ENCODE results near the gene MIF4GD.
"Not testable (repeated sequence)": the region's sequence is repeated elsewhere in the genome, so short reads cannot be mapped to it uniquely, and the experiment has no call there.

MIF4GD gene, protein sequence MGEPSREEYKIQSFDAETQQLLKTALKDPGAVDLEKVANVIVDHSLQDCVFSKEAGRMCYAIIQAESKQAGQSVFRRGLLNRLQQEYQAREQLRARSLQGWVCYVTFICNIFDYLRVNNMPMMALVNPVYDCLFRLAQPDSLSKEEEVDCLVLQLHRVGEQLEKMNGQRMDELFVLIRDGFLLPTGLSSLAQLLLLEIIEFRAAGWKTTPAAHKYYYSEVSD

DNA sequence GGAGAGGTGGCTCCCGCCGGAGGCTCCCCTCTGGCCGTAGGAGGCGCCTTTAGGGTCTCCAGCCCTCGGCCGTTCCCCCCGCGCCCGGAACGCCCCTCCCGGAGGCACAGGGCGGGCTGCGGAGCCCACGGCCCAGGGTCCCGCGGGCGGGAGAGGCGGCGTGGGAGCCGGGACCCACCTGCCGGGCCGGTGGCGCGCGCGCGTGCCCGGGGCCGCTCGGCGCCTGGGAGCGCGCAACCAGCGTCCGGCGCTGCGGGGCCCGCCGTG, at the start of gene MIF4GD:
Gene MIF4GD, minus strand, starts transcription at position 266 of the 267 bp plus-strand sequence. CDS start 1,036 bp downstream, outside the sequence.
- no peak for DNase-seq (ENCODE audit: low spot score)

DNA sequence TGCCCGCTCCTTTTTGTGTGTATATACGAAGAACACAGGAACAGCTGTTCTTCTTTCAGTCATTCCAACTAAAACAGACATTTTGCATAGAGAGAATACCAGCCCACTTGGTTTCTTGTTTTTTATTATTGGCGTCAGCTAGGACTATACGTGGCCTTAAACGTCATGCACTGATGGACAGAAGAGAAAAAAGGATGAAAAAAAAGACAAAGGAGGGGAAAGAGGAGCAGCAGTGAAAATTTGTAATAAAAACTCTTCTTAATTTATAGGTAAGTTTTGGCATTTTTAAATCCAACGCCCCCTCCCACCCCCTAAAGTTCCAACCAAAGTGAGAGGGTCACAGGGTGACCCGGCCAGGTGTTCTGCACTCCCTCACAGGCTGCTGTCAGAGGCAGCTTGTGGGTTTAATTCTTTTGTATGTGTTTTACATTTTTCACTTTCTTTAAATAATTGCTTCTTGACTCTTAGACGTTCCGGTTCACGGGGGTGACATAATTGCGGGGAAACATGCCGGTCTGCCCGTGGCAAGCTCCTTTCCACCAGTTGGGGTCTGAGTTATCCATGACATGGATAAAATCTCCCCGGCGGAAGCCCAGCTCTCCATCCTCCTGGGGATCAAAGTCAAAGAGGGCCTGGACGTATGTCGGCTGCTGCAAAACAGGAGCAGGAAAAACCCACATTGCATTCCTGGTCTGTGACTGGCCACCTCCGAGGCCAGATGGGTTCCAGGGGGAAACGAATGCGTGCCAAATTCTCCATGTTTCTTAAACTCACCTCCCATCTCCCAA, 49.1 kb upstream of the MIF4GD start:
- DNase-seq (ENCODE audit: low spot score), result no peak

DNA sequence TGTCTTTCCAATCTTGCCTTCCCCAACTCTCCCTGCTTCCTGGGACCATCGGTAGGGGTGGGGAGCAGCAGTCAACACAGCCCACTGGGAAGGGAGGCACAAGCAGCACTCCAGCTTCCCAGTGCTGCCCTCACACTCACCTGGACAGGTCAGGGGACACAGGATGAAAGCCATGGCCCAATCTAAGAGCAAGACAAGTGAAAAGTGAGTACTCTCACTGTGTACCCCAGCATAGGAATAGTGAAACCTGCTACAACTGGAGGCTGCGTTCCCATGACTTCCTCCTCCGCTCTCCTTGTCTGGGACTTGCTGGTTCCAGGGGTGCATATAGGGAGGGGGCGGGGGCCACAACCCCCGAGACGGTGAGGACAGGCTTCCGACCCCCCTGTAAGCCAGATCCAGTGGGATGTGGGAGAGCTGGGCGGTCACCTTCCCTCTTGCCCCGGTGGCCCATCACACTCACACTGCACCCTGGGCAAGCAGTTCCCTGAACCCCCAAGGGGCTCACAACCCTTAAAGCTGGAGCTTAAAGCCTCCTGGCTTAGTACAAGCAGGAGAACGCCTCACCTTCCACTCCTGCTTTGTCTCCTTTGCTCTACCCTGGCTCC, 47.7 kb upstream of the MIF4GD start:
- no peak for DNase-seq (ENCODE audit: low spot score)

DNA sequence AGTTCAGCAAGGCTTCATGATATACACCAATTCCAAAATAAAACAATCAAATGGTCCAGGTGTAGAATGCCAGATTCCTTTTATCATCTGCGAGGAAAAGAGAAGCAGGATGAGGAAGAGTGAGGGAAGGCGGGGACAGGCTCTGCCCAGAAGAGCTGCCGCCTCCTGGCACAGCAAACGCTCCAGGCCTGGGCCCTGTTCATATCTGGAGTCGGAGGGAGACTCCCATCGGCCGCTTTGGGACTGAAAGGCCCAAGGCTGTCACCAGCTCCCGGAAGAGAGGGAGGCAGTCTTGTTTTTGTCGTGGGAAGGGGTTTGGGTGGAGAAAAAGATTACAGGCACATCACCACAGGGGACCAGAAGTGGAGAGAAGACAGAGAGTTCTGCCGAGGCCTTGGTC, 47.2 kb upstream of the MIF4GD start:
- no peak for DNase-seq (ENCODE audit: low spot score)

DNA sequence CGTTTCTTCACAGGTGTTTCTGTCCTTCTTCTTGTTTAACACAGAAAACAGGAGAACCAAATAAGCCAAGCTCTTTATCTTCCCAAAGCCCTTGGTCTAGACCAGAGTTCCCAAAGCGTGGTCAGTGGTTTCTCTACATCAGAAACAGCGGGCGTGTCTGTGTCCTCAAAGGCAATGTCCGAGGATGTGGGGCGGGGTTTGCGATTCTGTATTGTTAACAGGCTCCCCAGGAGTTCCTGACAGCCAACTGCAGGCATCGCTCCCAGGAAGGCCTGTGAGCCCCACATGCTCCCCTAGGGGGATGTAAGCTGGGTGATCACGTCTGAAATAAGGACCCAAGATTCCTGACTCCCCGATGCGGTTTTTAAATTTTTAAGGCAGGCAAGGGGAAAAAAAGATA, 46.6 kb upstream of the MIF4GD start:
- DNase-seq (ENCODE audit: low spot score), result no peak

DNA sequence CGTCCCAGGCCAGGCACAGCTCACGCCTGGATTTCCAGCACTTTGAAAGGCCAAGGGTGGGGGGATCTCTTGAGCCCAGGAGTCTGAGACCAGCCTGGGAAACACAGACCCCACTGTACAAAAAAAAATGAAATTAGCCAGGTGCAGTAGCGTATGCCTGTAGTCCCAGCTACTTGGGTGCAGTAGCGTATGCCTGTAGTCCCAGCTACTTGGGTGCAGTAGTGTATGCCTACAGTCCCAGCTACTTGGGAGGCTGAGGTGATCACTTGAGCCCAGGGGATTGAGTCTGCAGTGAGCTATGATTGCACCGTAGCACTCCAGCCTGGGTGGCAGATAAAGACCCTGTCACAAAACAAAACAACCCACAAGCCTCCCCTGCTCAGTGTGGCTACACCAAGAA, 45.2 kb upstream of the MIF4GD start:
- DNase-seq (ENCODE audit: low spot score), result no peak

DNA sequence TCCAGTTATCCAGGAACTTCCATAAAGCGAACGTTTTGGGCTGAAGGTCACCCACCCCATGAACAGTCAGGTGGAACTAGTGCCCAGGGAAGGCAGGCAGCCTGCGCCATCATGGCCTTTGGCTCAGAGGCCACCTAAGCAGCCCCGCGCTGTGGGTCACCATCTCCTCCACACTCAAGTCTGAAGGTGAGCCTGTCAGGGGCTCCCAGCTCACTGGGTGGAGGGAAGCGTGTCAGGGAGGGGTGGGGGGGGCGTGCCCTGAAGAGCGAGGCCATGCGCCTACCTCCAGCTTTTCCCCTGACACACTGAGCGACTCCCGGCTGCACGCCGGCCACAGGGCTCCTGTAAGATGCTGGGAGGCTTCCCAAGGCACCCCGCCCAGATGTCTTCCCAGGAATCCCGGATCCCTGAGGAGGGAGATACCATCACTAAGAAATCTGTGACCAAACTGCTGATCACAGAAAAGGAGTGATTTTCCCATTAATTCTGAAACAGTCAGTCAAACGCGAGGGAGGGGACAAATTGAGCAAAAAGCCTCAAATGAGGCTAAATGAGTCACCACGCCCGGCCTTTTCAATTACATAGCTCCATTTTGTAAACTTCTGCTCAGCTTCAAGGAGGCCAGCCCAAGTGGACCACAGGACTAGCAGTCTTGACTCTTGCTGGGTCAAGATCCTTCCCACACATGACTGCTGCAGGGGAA, 44.7 kb upstream of the MIF4GD start:
- DNase-seq (ENCODE audit: low spot score), result no peak

DNA sequence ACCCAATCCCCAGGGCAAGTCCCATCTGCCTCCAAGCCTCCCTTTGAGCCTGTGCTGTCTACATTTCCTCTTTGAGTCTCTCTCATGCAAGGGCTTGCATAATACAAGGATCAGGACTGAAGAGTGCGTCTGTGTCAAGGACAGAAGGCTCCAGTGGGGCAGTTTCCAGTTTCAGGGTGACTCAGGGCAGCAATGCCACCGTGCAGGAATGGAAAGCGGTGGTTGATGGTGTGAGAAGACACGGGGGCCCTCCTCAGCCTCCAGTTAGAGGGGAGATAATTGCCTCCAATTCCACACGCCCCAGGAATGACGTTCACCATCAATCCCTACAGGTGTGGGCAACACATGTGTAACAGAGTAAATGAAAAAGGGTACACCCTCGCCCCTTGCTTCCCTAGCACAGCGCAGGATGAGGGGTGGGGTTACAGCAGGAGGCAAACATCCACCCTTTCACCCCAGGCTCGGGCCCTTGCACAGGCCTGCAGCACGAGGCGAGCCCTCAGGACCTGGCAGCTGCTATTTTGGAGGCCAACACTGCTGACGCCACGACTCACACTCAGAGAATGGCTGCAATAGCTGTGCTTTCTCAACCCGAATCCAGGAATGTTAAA, 43.0 kb upstream of the MIF4GD start:
- no peak for DNase-seq (ENCODE audit: low spot score)

DNA sequence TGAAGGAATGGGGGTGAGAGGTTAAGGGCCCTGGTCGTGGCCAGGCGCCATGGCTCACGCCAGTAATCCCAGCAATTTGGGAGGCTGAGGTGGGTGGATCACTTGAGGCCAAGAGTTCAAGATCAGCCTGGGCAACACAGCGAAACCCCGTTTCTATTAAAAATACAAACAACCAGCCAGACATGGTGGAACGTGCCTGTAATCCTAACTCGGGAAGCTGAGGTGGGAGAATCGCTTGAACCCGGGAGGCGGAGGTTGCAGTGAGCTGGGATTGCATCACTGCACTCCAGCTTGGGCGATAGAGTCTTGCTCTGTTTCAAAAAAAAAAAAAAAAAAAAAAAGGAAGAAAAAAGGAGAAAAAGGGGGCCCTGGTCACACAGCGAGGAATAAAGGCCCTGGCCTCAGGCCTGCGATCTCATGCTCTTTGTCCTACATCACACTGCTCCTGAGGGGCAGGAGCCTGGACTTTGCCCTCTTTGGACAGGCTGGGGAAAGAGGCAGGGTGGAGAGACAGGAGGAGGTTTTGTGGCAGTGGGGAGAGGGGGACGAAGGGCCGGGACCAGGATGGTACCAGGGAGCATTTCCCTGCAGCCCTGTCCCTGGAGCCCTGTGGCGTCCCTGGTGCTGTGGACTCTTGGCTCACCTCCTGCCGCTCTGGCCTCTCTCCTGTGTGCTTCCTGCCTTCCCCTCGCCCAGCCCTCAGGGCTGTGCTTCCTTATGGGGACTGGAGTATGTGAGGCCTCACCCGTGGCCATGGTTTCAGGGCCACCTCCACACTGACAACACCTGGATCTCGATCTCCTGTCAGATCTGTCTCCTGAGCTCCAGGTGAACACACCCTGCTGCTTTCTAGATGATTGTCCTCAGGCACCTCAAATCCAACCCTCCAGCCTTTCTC, 38.0 kb upstream of the MIF4GD start:
- no peak for DNase-seq (ENCODE audit: low spot score)

DNA sequence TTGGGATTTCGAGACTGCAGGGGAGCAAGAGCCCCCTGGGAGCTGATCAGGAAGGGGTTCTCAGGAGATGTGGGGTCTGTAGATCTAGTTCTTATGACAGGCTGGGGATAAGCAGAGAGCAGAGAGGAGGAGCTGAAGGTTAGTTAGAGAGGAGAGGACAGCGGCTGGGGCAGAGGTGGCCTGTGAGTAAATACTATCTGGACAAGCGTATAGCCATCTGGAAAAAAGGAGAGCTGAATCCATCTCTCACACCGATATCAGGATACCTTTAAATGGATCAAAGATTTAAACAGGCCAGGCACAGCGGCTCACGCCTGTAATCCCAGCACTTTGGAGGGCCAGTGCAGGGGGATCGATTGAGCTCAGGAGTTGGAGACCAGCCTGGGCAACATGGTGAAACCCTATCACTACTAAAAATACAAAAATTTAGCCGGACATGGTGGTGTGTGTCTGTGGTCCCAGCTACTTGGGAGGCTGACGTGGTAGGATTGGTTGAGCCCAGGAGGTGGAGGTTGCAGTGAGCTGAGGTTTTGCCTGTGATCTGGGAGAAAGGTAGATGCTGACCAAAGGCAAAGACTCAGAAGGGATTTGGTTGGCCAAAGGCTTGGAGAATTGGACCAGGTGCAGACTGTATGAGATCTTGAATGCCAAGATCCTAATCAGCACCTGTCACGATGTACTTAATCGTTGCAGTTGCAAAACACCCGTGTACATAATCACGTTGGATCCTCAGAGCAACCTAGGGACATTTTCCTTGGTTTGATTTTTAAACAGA, 37.1 kb upstream of the MIF4GD start:
- no peak for DNase-seq (ENCODE audit: low spot score)

DNA sequence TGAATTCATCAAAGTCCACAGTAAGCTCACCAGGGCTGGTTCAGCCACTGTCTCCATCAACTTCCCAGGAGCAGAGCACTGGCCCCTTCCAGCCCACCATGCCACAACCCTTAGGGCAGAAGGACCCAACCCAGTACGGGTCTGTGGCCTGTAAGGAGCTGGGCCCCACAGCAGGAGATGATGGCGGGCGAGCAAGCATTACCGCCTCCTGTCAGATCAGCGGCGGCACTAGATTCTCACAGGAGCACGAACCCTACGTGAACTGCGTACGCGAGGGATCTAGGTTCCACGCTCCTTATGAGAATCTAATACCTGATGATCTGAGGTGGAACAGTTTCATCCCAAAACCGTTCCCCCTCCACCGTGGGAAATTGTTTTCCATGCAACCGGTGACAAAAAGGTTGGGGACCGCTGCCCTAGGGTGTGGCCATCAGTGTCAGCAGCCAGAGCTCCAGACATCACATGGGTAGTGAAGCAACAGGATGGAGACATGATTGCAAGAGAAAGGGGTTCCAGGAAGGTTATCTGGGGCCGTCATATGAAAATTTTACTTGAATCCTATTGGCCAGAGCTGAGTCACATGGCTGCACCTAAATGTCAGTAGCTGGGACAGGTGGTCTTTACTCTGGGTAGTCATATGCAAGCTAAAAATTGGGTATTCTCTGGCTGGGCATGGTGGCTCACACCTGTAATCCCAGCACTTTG, 30.6 kb upstream of the MIF4GD start:
- no peak for DNase-seq (ENCODE audit: low spot score)

DNA sequence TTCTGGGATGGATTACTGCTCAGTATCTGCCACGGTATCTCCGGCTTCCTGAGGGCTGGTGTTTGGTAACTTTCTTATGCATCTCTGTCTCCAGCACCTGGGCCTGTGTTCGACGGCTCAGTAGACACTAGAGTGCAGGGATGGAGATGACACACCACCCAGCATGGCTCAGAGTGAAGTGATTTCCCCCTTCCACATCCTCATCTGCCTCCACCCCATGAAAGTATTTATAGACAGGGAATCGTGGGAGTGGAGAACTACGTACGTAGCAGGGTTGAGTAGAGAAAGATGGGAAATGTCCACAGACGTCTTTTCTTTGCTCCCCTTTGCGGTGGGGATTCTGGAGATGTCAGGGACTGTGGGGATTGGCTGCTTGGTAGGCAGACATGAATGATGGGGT, 30.0 kb upstream of the MIF4GD start:
- DNase-seq (ENCODE audit: low spot score), result no peak

DNA sequence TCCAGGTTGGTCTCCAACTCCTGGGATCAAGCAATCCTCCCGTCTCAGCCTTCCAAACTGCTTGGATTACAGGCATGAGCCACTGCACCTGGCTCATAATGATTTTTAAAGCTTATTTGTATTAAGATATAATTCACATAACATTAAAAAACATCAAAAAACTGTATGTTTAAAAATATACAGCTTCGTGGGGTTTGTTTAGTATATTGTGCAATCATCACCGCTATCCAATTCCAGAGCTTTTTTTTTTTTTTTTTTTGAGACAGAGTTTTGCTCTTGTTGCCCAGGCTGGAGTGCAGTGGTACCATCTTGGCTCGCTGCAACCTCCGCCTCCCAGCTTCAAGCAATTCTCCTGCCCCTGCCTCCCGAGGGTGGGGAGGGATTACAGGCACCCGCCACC, 29.2 kb upstream of the MIF4GD start:
- DNase-seq (ENCODE audit: low spot score), result no peak

DNA sequence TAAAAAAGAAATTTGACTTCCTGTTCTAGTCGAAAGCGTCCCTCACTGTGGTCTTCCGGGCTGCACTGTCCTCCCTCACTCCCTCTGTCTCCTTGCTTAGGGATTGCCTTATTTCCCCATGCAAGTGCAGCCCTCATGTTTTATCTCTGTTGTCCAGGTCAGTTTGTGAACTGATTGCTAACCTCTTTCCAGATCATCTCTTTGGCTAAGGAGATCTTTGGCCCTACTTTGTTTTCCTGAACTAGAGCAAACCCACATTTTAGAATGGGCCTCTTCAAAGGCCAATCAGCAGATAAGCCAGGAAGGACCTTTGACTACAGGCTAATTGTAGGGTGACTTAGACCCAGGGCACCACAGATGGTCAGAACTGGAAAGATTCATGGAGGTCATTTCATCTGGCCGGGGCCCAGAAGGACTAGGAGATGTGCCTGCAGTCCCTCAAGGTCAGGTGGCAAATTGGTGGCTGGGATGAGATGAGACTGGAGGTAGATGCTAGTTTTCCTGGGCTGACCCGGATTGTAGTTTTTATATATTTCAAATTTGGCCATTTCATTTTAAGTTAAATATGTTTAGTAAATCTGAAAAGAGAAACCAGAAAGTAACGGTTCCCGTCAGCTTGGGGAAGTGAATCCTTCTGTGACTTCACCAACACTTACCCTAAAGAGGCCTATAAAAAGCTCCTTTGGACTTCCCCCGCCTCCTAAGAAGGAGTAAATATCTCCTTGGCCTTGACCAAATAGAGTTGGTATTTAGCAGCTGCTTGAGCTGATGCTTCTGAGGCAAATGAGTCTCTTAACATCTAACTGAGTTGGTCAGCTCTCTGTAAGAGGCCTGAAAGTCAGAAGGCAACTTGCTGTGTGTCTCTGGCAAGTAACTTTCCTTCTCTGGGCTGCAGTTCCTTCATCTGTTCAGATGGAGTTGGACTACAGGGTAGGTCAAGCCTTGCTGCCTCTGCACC, 24.4 kb upstream of the MIF4GD start:
- no peak for DNase-seq (ENCODE audit: low spot score)

DNA sequence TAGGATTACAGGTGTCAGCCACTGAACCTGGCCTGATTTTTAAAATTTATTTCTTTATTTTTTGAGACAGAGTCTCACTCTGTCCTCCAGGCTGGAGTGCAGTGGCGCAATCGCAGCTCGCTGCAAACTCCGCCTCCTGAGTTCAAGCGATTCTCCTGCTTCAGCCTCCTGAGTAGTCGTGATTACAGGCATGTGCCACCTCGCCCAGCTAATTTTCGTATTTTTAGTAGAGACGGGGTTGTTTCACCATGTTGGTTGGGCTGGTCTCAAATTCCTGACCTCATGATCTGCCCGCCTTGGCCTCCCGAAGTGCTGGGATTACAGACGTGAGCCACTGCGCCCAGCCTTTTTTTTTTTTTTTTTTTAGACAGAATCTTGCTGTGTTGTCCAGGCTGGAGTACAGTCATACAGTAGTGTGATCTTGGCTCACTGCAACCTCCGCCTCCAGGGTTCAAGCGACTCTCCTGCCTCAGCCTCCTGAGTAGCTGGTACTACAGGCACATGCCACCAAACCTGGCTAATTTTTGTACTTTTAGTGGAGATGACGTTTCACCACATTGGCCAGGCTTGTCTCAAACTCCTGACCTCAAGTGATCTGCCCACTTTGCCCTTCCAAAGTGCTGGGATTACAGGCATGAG, 21.9 kb upstream of the MIF4GD start:
- not testable (repeated sequence) for DNase-seq (ENCODE audit: low spot score)

DNA sequence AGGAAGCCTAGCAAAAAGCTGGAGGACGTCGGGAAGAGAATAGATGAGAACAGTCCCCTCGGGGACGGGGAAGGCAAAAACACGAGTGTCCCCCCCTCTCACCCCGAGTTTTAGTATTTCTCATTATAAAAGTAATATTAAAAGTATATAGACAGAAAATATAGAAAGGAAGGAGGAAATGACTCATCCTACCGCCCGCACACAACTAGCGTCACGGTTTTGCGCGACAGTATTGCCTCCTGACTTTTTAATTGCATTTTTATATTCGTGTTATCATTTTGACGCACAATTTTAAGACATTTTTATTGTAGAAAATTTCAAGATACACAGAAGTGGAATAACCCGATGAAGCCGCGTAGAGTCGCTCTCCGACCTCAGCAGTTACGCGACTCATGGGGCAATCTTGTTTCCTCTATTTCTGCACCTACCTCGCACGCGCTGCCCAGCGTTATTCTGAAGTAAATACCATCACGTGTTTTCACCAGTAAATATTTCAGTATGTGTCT, 18.9 kb upstream of the MIF4GD start:
- DNase-seq (ENCODE audit: low spot score), result no peak

DNA sequence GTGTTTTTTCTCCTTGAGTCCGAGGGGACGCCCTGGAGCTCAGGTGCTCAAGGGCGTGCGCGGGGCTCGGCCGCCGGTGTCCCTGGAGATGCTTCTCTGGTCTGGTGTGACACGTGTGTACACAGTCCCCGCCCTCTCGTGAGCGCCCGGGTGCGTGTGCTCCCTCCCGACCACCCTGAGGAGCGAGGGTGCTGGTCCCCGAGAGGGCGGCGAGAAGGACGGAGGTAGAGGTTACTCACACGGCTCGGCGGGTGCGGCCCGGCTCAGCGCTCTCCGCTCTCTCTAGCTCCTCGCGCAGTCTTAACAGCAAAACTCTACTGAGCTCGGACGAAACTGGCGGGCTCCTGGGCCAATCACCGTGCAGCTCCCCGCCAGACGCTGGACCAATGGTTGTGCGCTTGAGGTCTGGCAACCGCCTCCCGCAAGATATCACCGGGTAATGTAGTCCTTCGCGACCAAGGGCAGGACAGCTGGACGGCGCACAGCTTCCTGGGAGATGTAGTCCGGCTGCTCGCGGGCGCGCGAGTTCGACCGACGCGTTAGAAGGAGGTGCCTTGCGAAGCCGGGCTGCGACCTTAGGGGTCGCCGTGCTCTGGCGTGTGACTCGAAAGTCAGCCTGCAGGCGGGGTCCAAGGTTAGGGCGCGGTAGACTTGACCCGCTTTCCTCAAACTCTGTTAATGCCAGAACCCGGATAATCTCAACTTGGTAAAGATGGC, 18.2 kb upstream of the MIF4GD start, which contains the start of gene SLC25A19:
Gene SLC25A19, minus strand, starts transcription at position 319 of the 717 bp plus-strand sequence. CDS start 2,669 bp downstream, outside the sequence.
- DNase-seq (ENCODE audit: low spot score), result peak; percentile 99
